Measurements from ENCODE around the gene CLCN7. TPM values are rescaled to one million over a fixed set of nuclear protein-coding genes. Genes with fewer than 3 reads are reported as not detected.

CLCN7 gene
- total RNA-seq, 1 experiment from 2014 or later = 70.0 TPM

DNA sequence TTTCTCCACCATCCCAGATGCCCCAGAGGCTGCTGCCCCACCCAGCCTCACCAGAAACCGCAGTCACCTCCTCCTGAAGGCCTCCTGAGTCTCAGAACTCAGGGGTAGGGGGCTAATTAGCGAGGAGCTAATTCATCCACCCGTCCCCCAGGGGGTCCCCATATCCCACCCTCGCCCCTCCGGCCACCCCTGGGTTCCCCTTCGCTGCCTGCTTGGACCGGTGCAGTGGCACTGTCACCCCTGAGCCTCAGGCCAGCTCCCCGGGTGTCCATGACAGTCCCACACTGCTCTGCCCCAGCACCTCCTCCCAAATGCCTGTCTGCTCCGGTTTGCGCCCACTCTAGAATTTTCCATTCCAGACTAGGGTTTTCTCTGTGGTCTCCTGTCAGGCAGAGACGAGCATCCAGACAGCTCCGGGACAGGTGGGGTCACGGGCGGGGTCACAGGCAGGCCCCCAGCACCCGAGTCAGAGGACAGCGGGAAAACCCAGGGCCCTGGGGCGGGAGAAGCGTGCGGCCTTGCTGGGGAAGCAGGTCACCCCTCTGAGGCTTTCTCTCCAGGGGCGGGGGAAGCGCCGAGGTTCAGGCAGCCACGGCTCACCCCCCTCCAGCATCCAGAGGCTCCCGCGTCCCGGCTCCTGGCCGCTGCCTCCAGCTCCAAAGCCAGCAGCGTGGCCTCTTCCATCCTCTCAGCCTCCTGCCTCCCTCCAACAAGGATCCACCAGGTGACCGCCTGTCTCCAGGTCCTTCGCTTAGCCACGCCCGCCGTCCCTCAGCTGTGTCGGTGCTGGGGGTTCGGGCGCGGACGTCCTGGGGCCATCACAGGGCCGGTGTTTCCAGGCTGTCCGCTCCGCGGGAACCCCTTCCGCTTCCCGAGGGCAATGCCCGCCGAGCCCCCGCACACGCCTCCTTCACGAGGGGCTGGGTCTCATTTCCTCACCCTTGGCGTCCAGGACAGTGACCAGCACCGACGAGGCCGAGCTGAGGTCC, 47.1 kb downstream of the CLCN7 start:
- Histone ChIP-seq H3K18ac (ENCODE audit: insufficient read length, low read depth, low read length) (peak overlapping the region; percentile 57), H4K8ac (replicated peaks; ENCODE audit: insufficient read length, low read depth, low read length) (no peak overlapping the region), H2BK20ac (ENCODE audit: low read depth, low read length, poor library complexity, severe bottlenecking) (no peak overlapping the region), H4K5ac (ENCODE audit: insufficient read length, low read depth, low read length) (no peak overlapping the region), H4K20me1 (ENCODE audit: control insufficient read depth, insufficient read depth, insufficient read length) (no peaks in the 10 kb centered on the region), H4K91ac (ENCODE audit: insufficient read length, low read depth, low read length) (peak overlapping the region; percentile 77), H3K27ac (ENCODE audit: insufficient read length, low read depth, low read length) (no peak overlapping the region), H2BK5ac (ENCODE audit: insufficient read length, low read length) (no peak overlapping the region), H3K4me2 (ENCODE audit: insufficient read depth, insufficient read length, low read length) (no peak overlapping the region), H3K14ac (ENCODE audit: insufficient read depth, low read length) (peak overlapping the region; percentile 34; the same call in 1 of the 2 replicates), H3T11ph (ENCODE audit: low read length) (no peak overlapping the region), H3K79me1 (ENCODE audit: insufficient read depth, low read depth, low read length, poor library complexity, severe bottlenecking) (no peaks in the 10 kb centered on the region), H2BK120ac (ENCODE audit: low read depth, low read length, poor library complexity, severe bottlenecking) (no peak overlapping the region), H3K23ac (ENCODE audit: insufficient read length, low read depth, low read length) (no peak overlapping the region), H3K56ac (ENCODE audit: insufficient read length, low read depth, low read length) (no peak overlapping the region), H3K23me2 (ENCODE audit: insufficient read length, low read depth, low read length, poor library complexity, severe bottlenecking) (no peaks in the 10 kb centered on the region), H2BK12ac (ENCODE audit: insufficient read length, low read depth, low read length) (no peak overlapping the region), H2AFZ (ENCODE audit: low read length) (no peak overlapping the region), H3K4me1 (ENCODE audit: insufficient read depth, low read length) (no peaks in the 10 kb centered on the region), H2BK15ac (ENCODE audit: low read depth, low read length) (no peak overlapping the region), H3K4ac (ENCODE audit: low read depth, low read length) (peak overlapping the region; percentile 72; the same call in 1 of the 2 replicates), H3K79me2 (ENCODE audit: insufficient read depth, low read length) (no peaks in the 10 kb centered on the region), H3K9ac (ENCODE audit: extremely low read depth, insufficient read length, low read length) (no peak overlapping the region), H2AK5ac (ENCODE audit: insufficient read length, low read length) (no peak overlapping the region), H3K27me3 (ENCODE audit: insufficient read depth, low read length) (no peaks in the 10 kb centered on the region), H3K9me3 (ENCODE audit: control insufficient read depth, low read depth, low read length) (no peaks in the 10 kb centered on the region)
- H3K4me3 Mint-ChIP-seq = no peak overlapping the region
- no peak overlapping the region for H3K27ac Mint-ChIP-seq
- H3K9me3 Mint-ChIP-seq = no peaks in the 10 kb centered on the region
- H3K36me3 Mint-ChIP-seq (ENCODE audit: insufficient read depth in 1 of 3, low read depth in 3 of 3) = no peaks in the 10 kb centered on the region
- DNase-seq = no peak
- no peaks in the 10 kb centered on the region; a peak in 1 of 4 replicates for H3K4me1 Mint-ChIP-seq
- WGBS (ENCODE audit: extremely low coverage, insufficient read length, low lambda C conversion rate) = no CpG with 5 or more reads among the region's 53 CpGs
- TF ChIP-seq, protein P1, sequence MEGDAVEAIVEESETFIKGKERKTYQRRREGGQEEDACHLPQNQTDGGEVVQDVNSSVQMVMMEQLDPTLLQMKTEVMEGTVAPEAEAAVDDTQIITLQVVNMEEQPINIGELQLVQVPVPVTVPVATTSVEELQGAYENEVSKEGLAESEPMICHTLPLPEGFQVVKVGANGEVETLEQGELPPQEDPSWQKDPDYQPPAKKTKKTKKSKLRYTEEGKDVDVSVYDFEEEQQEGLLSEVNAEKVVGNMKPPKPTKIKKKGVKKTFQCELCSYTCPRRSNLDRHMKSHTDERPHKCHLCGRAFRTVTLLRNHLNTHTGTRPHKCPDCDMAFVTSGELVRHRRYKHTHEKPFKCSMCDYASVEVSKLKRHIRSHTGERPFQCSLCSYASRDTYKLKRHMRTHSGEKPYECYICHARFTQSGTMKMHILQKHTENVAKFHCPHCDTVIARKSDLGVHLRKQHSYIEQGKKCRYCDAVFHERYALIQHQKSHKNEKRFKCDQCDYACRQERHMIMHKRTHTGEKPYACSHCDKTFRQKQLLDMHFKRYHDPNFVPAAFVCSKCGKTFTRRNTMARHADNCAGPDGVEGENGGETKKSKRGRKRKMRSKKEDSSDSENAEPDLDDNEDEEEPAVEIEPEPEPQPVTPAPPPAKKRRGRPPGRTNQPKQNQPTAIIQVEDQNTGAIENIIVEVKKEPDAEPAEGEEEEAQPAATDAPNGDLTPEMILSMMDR (conservative IDR thresholded peaks at IDR 0.05) = no peak
- H3K27me3 Mint-ChIP-seq (ENCODE audit: low read depth) = no peaks in the 10 kb centered on the region; the same call in 1 of the 2 replicates
